NCI-H1930 (cell line): ENCODE results near the gene CACNA2D3.
A peak's percentile ranks its signal among the peaks of the same experiment; 100 is the strongest.

Experiments used
- DNase-seq, 2 experiments: peaks; one replicate each; lab custom pipeline; 2025; lab: John Stamatoyannopoulos, UW

Gene CACNA2D3

DNA sequence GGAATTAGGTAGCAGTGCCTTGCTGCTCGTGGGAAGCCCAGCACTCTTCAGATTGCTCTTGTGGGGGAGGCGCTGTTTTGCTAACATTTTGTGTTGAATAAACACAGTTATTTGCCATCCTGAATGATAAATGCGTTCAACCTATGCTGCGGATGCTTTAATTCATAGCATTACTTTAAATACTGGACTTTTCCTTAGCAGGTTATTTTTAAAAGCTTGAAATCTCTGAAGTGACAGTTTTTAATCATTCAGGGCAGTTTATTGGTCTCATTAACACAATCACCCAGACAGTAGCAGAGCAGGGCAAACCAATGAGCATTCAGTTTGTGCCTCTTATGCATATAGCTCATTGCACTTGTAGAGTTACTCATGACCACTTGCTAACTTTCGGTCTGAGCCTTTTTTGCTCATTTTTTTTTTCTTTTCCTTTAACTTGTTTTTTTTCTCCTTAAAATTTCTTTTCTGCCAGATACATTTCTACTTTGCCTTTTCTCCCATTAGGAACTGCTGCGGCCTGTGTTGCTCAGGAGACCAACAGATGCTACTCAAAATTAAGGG lies 5.2 kb downstream of the CACNA2D3 start:
- no peak for DNase-seq

DNA sequence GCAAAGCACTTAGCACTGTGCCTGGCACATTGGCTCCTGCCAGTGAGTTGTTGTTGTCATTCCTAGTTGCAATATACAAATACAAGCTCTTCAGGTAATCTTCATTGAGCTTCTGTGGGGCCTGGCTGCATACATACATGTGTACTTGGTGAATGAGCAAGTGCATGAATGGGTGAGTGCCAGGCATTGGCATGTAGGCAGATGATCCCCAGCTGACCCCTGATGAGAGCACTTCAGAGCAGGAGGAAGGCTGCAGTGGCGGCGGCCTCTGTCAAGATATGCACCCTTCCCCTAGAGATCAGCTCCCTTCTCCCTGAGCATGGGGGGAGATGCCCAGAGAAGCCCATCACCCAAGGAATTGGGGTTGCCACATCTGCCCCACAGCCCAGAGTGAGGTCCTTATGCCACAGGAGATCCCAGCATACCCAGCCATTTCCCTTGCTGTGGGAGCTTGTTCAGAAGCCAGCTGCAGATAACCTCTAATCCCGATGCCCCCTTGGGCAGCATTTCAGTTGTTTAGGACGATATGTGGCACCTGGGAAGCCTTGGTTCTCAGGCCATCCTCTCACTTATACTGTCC lies 8.8 kb downstream of the CACNA2D3 start:
- DNase-seq, result no peak

DNA sequence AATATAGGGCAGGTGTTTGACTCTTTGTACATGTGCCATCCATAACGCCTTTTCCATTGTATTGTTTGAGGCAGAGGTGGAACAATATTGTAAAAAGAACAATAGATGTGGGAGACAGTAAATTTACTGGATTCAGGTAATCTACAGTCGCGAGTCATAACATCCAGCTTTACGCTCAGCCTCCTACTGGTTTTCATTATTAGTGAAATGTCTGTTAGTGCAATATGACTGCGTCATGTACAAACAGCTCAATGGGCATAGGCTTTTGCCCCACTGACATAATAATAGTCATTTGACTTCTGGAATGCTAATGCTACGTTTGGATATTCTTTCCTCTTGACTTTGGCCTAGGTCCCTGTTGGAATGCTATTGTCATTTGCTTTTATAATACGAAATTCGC lies 9.5 kb downstream of the CACNA2D3 start:
- DNase-seq, result no peak

DNA sequence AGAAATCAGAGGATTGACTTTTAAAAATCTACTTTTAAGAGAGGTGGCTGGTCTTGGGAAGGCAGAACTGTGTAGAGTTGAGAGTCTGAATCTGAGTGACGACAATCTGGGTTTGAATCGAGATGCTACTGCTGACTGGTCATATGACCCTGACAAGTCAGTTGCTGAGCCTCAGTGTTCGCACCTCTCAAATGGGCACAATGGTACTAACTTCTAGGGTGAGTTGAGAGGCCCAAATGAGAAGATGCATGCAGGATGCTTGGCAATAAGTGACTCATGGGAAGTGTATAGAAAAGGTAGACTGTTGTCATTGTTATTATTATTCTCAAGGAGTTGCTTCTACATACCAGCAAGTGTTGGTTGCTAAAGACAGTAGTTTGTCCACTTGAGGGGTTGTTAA lies 10.3 kb downstream of the CACNA2D3 start:
- no peak for DNase-seq

DNA sequence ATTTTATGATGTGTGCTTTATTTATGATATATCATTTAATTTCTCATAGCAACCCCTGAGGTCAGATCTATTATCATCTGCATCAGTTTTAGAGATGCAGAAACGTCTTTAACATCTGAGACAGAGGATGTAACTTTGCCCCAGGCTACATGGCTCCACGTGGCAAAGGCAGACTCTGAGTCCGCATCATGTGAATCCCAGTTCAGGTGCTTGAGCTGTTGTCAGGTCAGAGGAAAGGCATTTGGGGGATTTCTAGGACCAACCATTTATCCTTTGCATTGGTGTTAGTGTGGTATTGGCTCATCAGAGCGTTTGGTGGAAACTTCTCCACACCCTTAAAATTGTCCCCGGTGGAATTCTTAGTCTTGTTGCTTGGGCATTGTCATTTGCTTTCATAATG lies 10.8 kb downstream of the CACNA2D3 start:
- no peak for DNase-seq

DNA sequence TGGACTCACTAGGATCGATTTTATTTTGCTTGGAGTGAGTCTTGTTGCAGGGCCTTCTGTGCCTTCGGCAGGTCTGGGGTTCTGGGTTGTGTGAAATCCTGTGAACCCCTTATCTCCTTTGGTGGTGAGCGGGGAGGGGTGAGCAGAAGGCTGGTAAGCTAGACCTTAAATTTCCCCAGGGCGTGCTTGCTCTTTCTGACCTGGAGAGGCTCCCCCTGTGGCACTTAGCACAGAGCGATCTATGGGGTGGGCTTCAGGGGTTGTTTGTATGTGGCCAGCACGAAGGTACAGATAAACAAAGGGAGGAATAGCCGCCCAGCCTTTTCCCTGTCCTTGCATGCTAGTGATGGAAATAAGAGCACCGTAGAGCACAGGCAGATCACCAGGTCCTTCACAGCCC lies 11.8 kb downstream of the CACNA2D3 start:
- DNase-seq, result no peak

DNA sequence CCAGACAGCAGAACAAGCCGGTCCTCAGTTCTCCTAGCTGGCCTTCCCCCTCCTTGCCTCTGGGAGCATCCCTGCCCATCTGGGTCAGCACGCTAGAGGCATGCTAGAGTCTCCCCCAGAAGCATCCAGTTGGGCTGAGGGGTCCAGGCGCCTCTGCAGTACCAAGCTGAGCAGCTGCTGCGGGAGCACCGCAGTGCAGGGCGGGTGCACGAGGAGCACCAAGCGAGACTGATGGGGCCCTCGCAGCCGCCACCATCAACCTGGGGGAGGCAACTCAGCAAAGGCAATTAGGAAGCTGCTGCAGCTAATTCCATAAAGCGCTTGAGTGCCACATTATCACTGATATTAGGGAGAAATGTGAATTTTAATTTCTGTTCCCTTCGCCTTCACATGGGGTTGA lies 12.4 kb downstream of the CACNA2D3 start:
- no peak for DNase-seq

DNA sequence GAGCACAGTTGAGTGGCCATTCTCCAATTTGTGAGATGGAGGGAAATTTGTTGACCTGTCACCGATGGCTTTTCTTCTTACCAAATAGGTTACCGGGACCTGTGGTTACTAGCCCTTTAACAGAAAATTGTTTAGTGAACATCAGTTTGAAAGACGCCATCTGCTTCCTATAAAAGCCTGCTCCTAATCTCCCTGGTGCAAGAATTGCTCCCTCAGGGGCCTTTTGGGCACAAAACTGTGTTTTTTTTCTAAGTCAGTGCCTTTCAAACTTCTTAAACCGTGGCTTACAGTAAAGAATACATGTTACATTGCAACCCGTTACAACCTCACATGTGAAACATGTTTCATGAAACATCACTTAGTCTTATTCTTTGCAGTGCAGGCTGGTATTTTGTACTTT lies 15.0 kb downstream of the CACNA2D3 start:
- DNase-seq, result no peak

DNA sequence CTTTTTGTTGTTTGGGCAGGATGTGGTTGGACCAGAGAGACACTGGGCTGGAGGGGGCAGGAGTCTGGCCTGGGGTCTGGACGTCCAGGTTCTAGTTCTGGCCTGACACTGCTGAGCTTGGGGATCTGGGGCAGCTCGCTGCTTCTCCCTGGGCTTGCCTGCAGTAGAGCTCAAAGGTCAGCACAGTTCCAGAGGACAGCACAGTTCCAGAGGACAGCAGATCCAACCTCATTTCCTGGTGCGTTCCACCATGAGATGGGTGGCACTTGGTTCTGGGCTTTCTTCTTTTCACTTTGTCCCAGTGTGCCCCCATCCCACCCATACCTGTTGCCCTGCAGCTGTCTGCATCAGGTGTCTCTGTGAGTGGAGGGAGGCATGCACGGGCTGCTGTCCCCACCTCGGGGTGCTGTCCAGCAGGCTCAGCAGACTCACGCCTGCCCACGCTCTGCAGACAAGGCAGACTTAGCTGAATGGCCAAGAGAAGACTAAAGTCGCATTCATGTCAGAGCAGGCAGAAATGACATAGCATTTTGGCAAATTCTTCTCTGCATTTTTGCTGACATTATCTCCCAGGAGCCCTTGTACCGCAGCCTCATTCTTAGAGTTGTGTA lies 16.7 kb downstream of the CACNA2D3 start:
- no peak for DNase-seq

DNA sequence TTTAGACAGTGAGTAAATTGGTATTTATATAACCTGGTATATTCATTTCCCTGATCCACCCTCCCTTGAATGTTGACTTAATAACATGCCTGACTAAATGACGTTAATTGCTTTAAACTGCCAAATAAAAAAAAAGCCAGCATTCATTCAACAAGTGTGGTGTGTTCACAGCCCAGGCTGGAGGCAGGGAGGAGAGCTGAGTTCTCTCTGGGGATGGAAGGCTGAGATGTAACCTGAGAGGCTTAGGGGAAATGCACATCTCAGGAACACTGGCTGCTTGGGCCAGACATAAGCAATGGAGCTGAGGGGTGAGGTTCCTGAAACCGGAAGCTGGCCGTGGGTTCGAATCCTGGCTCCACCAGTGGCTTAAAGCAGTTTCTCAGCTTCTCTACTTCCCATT lies 17.3 kb downstream of the CACNA2D3 start:
- no peak for DNase-seq

DNA sequence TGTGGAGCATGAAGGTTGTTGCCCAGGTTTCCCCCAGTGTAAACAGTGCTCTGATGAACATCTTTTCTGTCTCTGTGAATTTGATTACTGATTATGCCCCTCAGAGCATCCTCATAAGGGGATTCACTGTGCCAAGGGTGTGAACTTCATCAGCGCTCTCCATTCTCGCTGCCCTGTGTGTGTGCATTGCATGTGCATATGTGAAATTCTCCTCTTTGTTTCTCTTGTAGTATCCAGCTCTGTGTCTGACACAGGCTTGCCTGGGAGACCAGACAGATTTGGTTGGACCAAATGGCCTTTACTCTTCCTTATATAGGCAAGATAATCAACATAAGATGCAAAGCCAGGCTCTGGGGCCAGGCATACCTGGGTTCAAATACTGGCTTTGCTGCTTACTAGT lies 21.9 kb downstream of the CACNA2D3 start:
- DNase-seq, result no peak

DNA sequence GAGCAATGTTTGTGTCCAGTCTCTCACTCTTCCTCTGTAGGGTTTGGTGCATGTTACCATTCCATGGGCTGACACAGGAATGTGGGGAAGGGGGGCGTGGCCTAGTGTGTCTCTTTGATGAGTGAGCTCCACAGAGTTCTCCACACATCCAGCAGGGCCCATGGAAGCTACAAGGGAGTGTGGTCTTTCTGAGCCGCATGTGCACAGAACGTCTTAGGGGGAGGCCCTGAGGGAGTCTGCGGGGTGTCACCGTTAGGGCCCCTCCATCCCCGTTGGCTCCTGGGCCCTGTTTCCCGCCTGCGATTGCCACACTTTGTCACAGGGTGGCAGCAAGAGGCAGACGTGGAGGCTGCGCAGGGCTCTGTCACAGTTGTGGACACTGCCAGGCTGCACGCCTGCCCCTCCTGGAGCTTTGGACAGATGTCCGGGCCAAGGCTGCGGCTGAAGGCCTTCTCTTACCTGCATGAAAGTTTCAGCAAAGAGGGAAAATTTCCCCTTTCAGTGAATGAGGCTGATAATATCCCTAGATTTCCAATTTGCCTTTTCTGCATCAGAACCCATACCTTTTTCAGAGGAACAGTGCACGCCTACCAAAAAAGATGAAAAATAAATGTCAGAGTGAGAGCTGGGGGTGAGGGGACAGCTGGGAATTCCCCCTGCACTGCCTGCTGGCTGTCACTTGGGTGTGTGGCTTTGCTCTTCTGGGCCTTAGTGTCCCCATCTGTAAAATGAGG lies 24.3 kb downstream of the CACNA2D3 start:
- peak; percentile 19 to 42 for DNase-seq

DNA sequence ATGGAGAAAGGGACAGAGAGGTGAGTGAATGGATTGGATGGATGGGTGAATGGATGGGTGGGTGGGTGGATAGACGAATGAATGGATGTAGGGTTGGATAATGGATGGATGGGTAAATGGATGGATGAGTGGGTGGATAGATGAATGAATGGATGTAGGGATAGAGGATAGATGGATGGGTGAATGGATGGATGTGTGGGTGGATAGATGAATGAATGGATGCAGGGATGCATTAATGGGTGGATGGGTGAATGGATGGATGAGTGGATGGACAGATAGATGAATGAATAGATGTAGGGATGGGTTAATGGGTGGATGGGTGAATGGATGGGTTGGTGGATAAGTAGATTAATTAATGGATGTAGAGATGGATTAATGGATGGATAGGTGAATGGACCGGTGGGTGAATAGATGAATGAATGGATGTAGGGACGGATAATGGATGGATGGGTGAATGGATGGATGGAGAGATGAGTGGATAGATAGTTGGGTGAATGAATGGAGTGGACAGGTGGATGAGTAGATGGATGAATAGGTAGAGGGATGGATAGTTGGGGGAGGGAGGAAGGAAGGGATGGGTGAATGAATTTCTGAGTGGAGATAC lies 28.6 kb downstream of the CACNA2D3 start:
- DNase-seq, result no peak

DNA sequence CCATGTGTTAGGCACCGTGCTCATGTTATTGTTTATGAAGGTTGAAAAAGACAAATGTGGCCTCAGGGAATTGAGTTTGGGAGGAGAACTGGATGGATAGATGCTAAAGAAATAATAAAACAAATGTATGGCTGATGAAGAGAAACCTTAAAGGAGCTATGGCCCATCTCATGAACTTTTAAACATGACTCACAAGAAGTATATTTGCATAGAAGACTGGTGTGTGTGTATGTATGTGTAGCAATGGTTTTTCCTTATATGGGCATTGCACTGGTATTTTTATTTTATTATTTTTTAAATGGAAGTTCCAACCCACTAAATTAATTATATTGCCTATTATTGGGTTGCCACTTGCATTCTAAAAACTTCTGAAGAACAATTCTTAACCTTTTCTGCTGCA lies 31.1 kb downstream of the CACNA2D3 start:
- no peak for DNase-seq

DNA sequence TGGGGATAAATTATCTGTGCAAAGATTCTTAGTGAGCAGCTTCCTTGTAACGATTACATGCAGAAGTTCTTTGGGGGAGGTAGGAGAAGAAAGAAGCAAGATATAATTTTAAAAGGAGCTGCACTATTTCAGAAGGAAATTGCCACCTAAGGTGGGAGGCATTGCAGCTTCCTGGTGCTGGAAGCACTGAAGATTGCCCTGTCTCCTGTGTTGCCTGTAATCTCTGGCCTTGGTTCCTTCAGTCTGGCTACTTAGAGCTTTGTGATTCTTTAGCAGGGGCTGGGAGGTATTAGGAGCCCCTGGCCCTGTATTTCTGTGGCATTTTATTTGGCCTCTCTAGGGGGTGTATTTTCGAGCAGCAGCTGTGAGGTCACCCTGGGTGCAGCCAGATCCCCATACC lies 35.5 kb downstream of the CACNA2D3 start:
- DNase-seq, result no peak

DNA sequence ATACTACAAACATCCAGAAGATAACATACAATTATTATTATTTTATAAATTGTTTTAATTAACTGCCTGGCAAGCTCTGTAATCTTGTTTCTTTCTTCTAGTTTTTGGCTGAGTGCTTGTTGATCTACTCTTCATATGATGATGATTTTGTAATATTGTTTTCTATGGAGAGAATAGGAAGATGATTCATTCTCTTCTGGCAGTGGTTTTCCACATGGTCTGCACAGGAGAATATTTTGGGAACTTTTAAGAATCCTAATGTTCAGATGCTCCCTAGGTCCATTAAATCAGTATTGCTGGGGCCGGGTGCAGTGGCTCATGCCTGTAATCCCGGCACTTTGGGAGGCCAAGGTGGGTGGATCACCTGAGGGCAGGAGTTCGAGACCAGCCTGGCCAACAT lies 37.6 kb downstream of the CACNA2D3 start:
- no peak for DNase-seq

DNA sequence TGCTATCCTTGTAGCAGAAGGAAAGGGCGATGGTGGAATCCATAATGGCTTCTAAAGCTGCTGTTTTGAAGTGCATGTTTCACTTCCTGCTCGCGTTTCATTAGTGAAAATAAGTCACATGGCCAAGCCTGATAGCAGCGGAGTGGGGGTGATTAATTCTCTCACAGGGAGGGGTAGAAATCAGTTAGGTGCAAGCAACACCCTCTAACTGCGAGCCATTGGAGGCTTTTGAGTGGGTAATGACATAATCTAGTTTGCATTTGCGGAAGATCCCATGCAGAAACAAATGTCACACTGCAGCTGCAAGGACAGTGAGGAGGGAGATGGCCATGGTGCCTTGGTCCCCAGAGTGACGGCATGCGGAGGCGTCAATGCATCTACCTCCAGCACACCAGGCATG lies 41.1 kb downstream of the CACNA2D3 start:
- no peak for DNase-seq

DNA sequence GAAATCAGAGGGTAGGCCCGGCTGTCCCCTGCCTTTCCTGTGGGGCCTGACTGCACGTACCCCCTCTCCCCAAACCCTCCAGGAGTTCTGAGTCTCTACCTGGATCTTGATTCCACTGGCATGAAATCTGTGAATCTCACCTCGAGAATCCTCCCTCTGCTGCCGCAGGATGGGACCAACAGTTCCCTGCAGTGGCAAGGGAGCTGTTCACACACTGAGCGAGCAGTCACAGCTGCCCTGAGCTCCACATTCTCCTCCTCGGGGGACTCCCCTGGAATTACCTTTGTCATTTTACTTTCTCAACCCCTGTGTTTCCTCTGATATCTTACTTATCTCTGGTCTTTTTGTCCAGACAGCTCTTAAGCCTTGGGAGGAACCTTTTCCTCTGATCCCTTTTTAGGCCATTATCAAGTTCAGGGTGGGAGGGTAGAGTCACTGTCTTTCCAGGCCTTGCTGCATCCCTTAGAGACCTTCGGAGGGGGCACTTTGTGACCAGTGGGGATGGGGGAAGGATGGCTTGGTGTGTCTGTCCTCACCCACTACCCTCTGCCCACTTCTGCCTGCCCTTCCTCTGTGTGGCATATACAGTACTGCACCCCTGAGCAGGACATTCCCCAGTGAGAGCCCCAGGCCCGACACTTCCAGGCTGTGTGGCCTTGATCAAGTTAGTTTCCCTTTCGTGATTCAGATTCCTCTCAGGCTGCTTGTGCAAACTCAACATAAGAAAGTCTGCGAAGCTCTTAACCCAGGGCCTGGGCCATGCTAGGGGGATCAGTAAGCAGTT lies 42.0 kb downstream of the CACNA2D3 start:
- no peak for DNase-seq

DNA sequence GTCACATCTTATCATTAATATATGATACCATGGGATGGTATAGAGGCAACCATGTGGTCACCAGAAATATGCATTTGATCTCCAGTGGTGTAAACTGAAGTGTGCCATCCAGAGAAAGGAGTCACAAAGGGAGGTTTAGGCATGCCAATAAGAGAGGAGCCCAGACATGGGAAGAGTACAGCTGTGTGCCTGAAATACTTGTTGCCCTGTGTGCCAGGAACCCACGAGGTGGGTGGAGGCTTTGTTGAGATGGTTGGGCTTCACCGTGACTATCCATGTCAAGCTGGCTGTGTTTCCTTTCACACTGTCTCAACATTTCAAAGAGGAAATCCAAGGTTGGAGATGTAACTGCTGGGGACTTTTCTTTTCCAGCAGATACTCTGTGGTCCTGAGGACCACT lies 43.5 kb downstream of the CACNA2D3 start:
- DNase-seq, result no peak

DNA sequence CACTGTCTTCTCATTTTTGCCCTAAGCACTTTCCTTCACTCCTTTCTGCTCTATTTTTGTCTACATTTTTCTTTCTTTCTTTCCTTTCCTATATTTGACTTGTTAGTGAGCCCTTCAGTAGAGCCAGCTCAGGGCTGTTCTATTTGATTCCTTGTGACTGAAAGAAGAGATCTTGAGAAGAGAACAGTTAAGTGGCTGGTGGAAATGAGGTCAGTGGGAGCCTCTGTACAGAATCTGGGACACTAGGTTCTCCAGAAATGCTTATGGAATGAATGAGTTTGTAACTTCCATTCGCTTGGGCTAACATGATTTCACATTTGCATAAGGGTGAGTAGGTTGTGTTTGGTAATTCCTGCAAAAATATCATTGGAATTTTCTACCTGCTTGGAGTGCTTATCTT lies 45.6 kb downstream of the CACNA2D3 start:
- no peak for DNase-seq

DNA sequence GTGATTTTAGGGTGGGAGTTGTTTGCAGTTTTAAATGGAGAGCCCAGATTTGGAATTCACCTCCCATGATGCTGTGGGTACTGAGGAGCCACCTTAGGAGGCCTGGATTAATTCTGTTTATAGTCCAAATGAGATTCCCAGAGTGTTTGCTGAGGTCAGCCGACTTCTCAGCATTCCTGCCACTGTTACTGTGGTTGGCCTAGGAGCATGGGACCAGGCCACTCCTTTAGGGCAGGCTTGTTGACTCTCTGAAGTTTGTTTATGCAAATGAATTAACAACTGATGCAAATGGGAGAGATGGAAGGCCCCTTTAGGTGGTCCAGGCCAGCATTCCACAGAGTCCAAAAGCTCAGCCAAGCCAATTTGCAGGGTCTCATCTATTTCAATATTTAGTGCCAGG lies 46.1 kb downstream of the CACNA2D3 start:
- DNase-seq, result no peak

DNA sequence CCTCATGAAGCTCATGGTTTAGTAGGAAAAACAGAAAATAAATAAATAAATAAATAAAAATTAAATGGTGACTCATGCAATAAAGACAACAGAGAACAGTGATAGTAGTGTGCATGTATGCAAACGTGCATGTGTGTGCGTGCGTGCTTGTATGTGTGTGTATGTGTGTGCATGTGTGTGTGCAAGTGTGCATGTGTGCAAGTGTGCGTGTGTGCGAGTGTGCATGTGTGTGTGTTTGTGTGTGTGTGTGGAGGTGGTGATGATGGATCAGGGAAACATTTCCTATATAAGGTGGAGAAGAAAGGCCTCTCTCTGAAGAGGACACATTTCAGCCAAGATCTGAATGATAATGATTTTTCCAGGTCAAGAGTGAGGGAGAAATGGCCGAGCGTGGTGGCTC lies 47.2 kb downstream of the CACNA2D3 start:
- no peak for DNase-seq
